A172 (cell line): ENCODE measurements around the gene TSSK2. TPM values are rescaled to one million over a fixed set of nuclear protein-coding genes. Genes with fewer than 3 reads are reported as not detected.

Experiments
- DNase-seq: peaks from one replicate; pipeline ENCODE4 v3.0.0-alpha.2; 2015; ENCODE audit warnings: low spot score
- total RNA-seq: library from RNA; depleted of rRNA; stranded (reverse); fragments of >200 nt; shearing (Covaris generic); gene quantifications from 2 replicates; pipeline ENCODE4 v1.2.3, GENCODE V29; 2014; rRNA removed

TSSK2 gene
- total RNA-seq, 1 experiment from 2014 or later = not detected

DNA sequence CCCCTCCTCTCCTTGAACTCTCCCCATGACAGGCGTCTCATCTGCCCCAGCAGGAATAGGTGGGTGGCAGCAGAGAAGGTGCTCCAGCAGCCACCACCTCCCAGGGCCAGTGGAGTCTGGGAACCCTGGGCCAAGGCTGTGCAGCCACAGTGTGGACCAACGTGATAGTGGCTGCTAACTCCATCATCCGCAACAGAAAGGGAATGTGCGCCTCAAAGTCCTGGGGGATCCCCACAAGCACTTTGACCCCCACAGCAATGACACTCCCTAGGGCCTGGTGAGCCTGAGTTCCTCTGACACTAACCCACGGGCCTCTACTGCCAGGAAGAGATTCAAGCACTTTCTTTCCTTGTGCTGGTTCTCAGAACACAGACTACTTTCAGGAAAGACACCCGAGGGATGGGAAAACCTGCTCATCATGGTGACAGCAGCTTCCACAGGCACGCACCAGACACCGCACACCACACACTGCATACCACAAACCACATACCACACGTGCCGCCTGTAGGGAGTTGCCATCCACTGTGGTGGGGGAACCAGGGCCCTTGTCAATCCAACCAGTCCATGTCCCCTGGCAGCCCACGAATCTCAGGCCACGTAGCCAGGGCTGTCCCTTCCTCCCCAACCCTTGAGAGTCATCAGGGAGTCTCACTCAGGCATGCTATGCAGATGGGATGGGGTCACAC, 50.8 kb downstream of the TSSK2 start:
- DNase-seq = no peak

Other genes with a start within 250 kb of the TSSK2 start
- 0.36 and 1.2 TPM in 2 replicates for gene DGCR6, start 225.0 kb upstream of the TSSK2 start, total RNA-seq
- 0.72 and 6.6 TPM in 2 replicates for gene PRODH, start 195.0 kb upstream of the TSSK2 start, total RNA-seq
- 15.6 and 22.8 TPM in 2 replicates for gene DGCR2, start 8.9 kb upstream of the TSSK2 start, total RNA-seq
- 12.0 and 12.8 TPM in 2 replicates for gene ESS2, start 13.3 kb downstream of the TSSK2 start, total RNA-seq
- not detected in 2 replicates for gene GSC2, start 19.0 kb downstream of the TSSK2 start, total RNA-seq
- gene SLC25A1, start 47.4 kb downstream of the TSSK2 start, total RNA-seq = 62.6 and 83.8 TPM in 2 replicates
- 2.7 and 3.4 TPM in 2 replicates for gene CLTCL1, start 160.4 kb downstream of the TSSK2 start, total RNA-seq